Activated naive CD4-positive, alpha-beta T cell treated with anti-CD3 and anti-CD28 coated beads for 36 hours (primary cell): Measurements from ENCODE around the gene TAF4B. TPM values are rescaled to one million over a fixed set of nuclear protein-coding genes. Genes with fewer than 3 reads are reported as not detected.
"Not testable (repeated sequence)": the region's sequence is repeated elsewhere in the genome, so short reads cannot be mapped to it uniquely, and the experiment has no call there.

Experiments
- CTCF ChIA-PET: fragments of 350-600 bp; sonication (Branson Sonifier 250); formaldehyde crosslinking; loops from one replicate; lab custom pipeline; 2021; ENCODE audit warnings: antibody characterized with exemption; lab: Charles Lee
- DNase-seq: peaks from one replicate; pipeline ENCODE4 v3.0.0-alpha.2; 2020
- H3K27ac Mint-ChIP-seq: one replicate; pipeline ENCODE4 v1.8.0; 2021; ENCODE audit warnings: mild to moderate bottlenecking, mixed read lengths
- H3K27me3 Mint-ChIP-seq: one replicate; pipeline ENCODE4 v1.8.0; 2021; ENCODE audit warnings: low read depth, mixed read lengths
- H3K36me3 Mint-ChIP-seq: one replicate; pipeline ENCODE4 v1.8.0; 2021; ENCODE audit warnings: low read depth, mixed read lengths
- H3K4me1 Mint-ChIP-seq: one replicate; pipeline ENCODE4 v1.8.0; 2021; ENCODE audit warnings: low read depth, mixed read lengths
- H3K4me3 Mint-ChIP-seq: one replicate; pipeline ENCODE4 v1.8.0; 2021; ENCODE audit warnings: mild to moderate bottlenecking, moderate library complexity, mixed read lengths
- H3K9me3 Mint-ChIP-seq: one replicate; pipeline ENCODE4 v1.8.0; 2021; ENCODE audit warnings: mixed read lengths
- intact Hi-C: fragments of 100-400 bp; cut with micrococcal nuclease; formaldehyde crosslinking; loops from one replicate; pipeline ENCODE4 v1.15.1; 2023
- total RNA-seq, 2 experiments: library from RNA; stranded (reverse); gene quantifications; one replicate each; pipeline ENCODE4 v1.2.3, GENCODE V29; 2021

TAF4B gene
- total RNA-seq, 2 experiments from 2014 or later: 15.9 to 16.3 TPM

- CTCF ChIA-PET: no interaction called here
- Mint-ChIP-seq H3K4me3 (no peak overlapping the region), H3K9me3 (no peaks in the 10 kb centered on the region), H3K4me1 (no peaks in the 10 kb centered on the region), H3K36me3 (peaks cover 31% of the 10 kb centered on the region), H3K27me3 (no peaks in the 10 kb centered on the region), H3K27ac (no peak overlapping the region)
- intact Hi-C loops: no loop called here
- DNase-seq: no peak
These were observed 135.8 kb downstream of the TAF4B start for GRCh38 chr18:26362021-26362420.

GRCh38 chr18:26367425-26367824 is 141.2 kb downstream of the TAF4B start:
- Mint-ChIP-seq H3K27ac (no peak overlapping the region), H3K36me3 (peaks cover 28% of the 10 kb centered on the region), H3K4me1 (no peaks in the 10 kb centered on the region), H3K4me3 (no peak overlapping the region), H3K9me3 (no peaks in the 10 kb centered on the region), H3K27me3 (no peaks in the 10 kb centered on the region)
- CTCF ChIA-PET: interaction anchor here (0.6 kb wide), 1 partner anchor 348 kb away, joined by 4 read pairs; no protein-coding TSS in a partner anchor
- no peak for DNase-seq
- intact Hi-C loops: no loop called here

GRCh38 chr18:26370037-26370436 is 143.8 kb downstream of the TAF4B start:
- intact Hi-C loops: no loop called here
- CTCF ChIA-PET: interaction anchor here (1.8 kb wide), 1 partner anchor 14 kb away, joined by 9 read pairs; no protein-coding TSS in a partner anchor
- no peak for DNase-seq
- H3K4me3 Mint-ChIP-seq: no peak overlapping the region
- no peak overlapping the region for H3K27ac Mint-ChIP-seq
- H3K27me3 Mint-ChIP-seq: no peaks in the 10 kb centered on the region
- H3K9me3 Mint-ChIP-seq: no peaks in the 10 kb centered on the region
- H3K4me1 Mint-ChIP-seq: no peaks in the 10 kb centered on the region
- H3K36me3 Mint-ChIP-seq: peaks cover 28% of the 10 kb centered on the region

GRCh38 chr18:26376105-26376504 is 149.9 kb downstream of the TAF4B start:
- CTCF ChIA-PET: no interaction called here
- Mint-ChIP-seq H3K36me3 (peaks cover 3% of the 10 kb centered on the region), H3K27me3 (no peaks in the 10 kb centered on the region), H3K9me3 (no peaks in the 10 kb centered on the region), H3K4me1 (no peaks in the 10 kb centered on the region), H3K4me3 (no peak overlapping the region), H3K27ac (no peak overlapping the region)
- intact Hi-C loops: no loop called here
- DNase-seq: no peak

GRCh38 chr18:26378701-26379100 is 152.5 kb downstream of the TAF4B start:
- H3K9me3 Mint-ChIP-seq: no peaks in the 10 kb centered on the region
- H3K36me3 Mint-ChIP-seq: peaks cover 3% of the 10 kb centered on the region

GRCh38 chr18:26381555-26381954 is 155.3 kb downstream of the TAF4B start:
- CTCF ChIA-PET, H3K27me3 Mint-ChIP-seq, H3K4me1 Mint-ChIP-seq, H3K36me3 Mint-ChIP-seq, DNase-seq, H3K27ac Mint-ChIP-seq, intact Hi-C loops, H3K4me3 Mint-ChIP-seq, H3K9me3 Mint-ChIP-seq: not testable (repeated sequence)

More at GRCh38 chr18:26378701-26379100, 152.5 kb downstream of the TAF4B start:
- intact Hi-C loops: no loop called here
- Mint-ChIP-seq H3K27ac (no peak overlapping the region), H3K27me3 (no peaks in the 10 kb centered on the region), H3K4me1 (no peaks in the 10 kb centered on the region), H3K4me3 (no peak overlapping the region)
- DNase-seq: no peak
- CTCF ChIA-PET: no interaction called here

GRCh38 chr18:26383454-26384270 is 157.4 kb downstream of the TAF4B start:
- CTCF ChIA-PET: interaction anchor here (0.6 to 2.0 kb wide), 28 partner anchors 9 to 525 kb away, joined by 3 to 13 read pairs (median 4); partner anchors contain the start of gene KCTD1
- Mint-ChIP-seq H3K27me3 (no peaks in the 10 kb centered on the region), H3K36me3 (peaks cover 5% of the 10 kb centered on the region), H3K4me3 (no peak overlapping the region), H3K27ac (no peak overlapping the region), H3K4me1 (no peaks in the 10 kb centered on the region), H3K9me3 (no peaks in the 10 kb centered on the region)
- DNase-seq: no peak
- intact Hi-C loops: loop anchor here (1.0 to 2.0 kb wide), 2 partner anchors 165 to 266 kb away; partner anchors contain the start of gene KCTD1

- no peaks in the 10 kb centered on the region for H3K27me3 Mint-ChIP-seq
- no peak overlapping the region for H3K27ac Mint-ChIP-seq
- no peak for DNase-seq
- no peak overlapping the region for H3K4me3 Mint-ChIP-seq
- CTCF ChIA-PET: interaction anchor here (0.6 kb wide), 1 partner anchor 92 kb away, joined by 3 read pairs; no protein-coding TSS in a partner anchor
- intact Hi-C loops: no loop called here
- no peaks in the 10 kb centered on the region for H3K9me3 Mint-ChIP-seq
- peaks cover 18% of the 10 kb centered on the region for H3K36me3 Mint-ChIP-seq
- H3K4me1 Mint-ChIP-seq: no peaks in the 10 kb centered on the region
These were observed 159.8 kb downstream of the TAF4B start for GRCh38 chr18:26386002-26386401.

GRCh38 chr18:26386441-26386840 is 160.2 kb downstream of the TAF4B start:
- intact Hi-C loops: no loop called here
- no peaks in the 10 kb centered on the region for H3K4me1 Mint-ChIP-seq
- peaks cover 18% of the 10 kb centered on the region for H3K36me3 Mint-ChIP-seq
- no peak for DNase-seq
- H3K4me3 Mint-ChIP-seq: no peak overlapping the region
- H3K9me3 Mint-ChIP-seq: no peaks in the 10 kb centered on the region
- H3K27me3 Mint-ChIP-seq: no peaks in the 10 kb centered on the region
- no peak overlapping the region for H3K27ac Mint-ChIP-seq
- CTCF ChIA-PET: interaction anchor here (0.6 kb wide), 1 partner anchor 92 kb away, joined by 3 read pairs; no protein-coding TSS in a partner anchor

GRCh38 chr18:26394047-26394654 is 167.9 kb downstream of the TAF4B start:
- no peaks in the 10 kb centered on the region for H3K9me3 Mint-ChIP-seq
- CTCF ChIA-PET: interaction anchor here (0.9 kb wide), 1 partner anchor 10 kb away, joined by 3 read pairs; no protein-coding TSS in a partner anchor
- H3K4me3 Mint-ChIP-seq: no peak overlapping the region

GRCh38 chr18:26397019-26397418 is 170.8 kb downstream of the TAF4B start:
- DNase-seq: no peak
- no peaks in the 10 kb centered on the region for H3K27me3 Mint-ChIP-seq
- H3K9me3 Mint-ChIP-seq: no peaks in the 10 kb centered on the region
- H3K4me3 Mint-ChIP-seq: no peak overlapping the region
- H3K27ac Mint-ChIP-seq: no peak overlapping the region
- intact Hi-C loops: no loop called here
- CTCF ChIA-PET: no interaction called here
- H3K36me3 Mint-ChIP-seq: peaks cover 4% of the 10 kb centered on the region
- no peaks in the 10 kb centered on the region for H3K4me1 Mint-ChIP-seq

More at GRCh38 chr18:26394047-26394654, 167.9 kb downstream of the TAF4B start:
- DNase-seq: no peak
- intact Hi-C loops: no loop called here
- H3K27me3 Mint-ChIP-seq: no peaks in the 10 kb centered on the region
- no peak overlapping the region for H3K27ac Mint-ChIP-seq
- no peaks in the 10 kb centered on the region for H3K4me1 Mint-ChIP-seq
- H3K36me3 Mint-ChIP-seq: peaks cover 17% of the 10 kb centered on the region

GRCh38 chr18:26403491-26403890 is 177.2 kb downstream of the TAF4B start:
- Mint-ChIP-seq H3K9me3 (no peaks in the 10 kb centered on the region), H3K27me3 (no peaks in the 10 kb centered on the region), H3K36me3 (no peaks in the 10 kb centered on the region), H3K4me1 (no peaks in the 10 kb centered on the region), H3K27ac (no peak overlapping the region), H3K4me3 (no peak overlapping the region)
- no peak for DNase-seq
- CTCF ChIA-PET: no interaction called here
- intact Hi-C loops: no loop called here
